HG03045 (cell line): ENCODE measurements around the gene ABHD12.
"Not testable (repeated sequence)": the region's sequence is repeated elsewhere in the genome, so short reads cannot be mapped to it uniquely, and the experiment has no call there.

Experiments
- ATAC-seq: cut with Tn5 transposase; IDR thresholded peaks from one replicate; pipeline ENCODE4 v1.9.1; 2021; ENCODE audit warnings: mild to moderate bottlenecking, moderate library complexity; ENCODE audit not compliant: unreplicated experiment

ABHD12 gene

DNA sequence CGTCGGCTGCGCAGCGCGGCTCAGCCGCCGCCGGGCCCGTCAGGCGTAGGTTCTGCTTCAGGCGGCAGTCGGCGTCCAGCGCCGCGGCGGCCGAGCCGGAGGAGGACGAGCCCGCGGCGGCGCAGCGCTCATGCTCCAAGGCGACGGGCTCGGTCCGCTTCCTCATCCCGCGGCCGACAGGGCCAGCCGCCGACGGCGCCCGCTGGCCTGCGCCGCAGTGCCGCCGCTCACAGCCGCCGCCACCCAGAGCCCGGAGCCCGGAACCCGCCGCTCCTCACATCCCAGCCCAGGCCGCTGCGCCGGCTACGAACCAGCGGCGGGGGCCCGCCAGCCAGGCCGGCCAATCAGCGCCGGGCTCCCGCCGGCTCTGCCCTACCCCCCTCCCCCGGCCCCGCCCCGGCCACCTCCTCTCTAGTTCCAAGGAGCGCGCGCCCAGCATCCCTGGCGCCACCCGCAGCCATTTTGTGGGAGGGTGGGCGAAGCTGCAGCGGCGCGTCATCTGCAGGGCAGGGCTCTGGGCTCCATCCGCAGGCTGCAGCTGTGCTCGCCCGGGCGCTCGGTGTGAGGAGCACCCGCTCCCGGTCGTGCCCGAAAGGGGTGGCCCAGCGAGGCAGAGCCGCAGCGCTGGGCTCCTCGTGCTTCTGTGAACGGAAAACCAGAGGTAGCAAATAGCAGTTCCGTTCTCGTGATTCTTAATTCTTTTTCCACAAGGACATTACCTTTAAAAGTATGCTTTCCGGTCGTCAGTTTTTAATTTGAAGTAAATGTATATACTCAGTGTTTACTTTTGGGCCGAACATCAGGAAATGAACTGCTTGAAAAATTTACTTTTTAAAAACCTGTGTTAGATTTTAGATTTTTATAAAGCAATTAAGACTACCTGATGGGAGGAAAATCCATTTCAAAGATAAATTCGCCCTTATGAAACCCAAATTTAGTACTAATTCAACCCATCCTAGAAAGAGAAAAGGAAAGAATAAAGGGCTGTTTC, at the start of gene ABHD12:
Gene ABHD12, minus strand, starts transcription at position 298 of the 991 bp plus-strand sequence. Its CDS starts 132 bp downstream, at position 166.
- peak; percentile 92 for ATAC-seq

DNA sequence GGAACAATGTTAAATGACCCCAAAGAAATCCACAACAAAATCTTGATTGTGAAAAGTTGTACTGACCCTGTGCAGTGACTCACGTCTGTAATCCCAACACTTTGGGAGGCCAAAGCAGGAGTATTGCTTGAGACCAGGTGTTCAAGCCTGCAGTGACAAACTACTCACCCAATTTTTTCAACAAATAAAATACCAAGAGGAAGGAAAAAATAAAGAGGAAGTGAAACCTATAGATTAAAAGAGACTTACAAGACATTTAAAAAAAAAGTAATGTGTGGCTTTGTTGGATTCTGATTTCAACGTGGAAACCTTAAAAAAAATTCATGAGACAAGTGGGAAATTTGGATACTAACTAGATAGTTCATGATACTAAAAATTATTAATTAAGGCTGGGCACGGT, 48.7 kb upstream of the ABHD12 start:
- no peak for ATAC-seq

DNA sequence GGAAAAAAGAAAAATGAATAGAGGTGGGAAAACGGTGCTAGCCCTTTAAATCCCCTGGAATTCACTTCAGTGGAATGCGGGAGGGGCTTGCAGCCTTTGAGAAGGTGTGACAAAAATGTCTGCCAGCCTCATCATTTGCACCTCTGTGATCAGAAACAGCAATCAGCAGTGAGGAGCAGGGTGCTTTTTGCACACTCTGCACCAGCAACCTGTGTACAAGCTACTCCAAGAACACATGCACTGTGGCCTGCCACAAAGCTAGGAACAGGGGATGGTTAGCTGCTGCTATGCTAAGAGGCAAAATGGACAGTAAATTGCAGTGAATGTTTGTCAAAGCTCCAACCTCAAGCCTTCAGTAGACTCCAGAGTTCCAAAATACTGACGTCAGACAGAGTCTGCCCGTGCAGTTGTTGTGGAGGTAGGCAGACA, 46.5 kb upstream of the ABHD12 start:
- no peak for ATAC-seq

DNA sequence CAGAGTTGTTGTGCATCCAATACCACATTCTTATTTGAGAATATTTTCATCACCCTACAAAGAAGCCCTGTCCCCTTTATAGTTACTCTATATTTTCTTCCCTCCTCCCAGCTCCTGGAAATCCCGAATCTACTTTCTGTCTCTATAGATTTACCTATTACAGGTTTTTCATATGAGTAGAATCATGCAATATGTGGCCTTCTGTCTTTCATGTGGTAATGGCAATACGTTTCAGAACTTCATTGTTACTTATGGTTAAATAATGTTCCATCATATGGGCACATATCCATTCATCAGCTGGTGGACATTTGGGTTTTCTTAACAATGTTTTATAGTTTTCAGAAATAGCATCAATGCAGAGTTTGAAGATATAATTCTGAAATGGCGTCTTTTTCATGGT, 33.9 kb upstream of the ABHD12 start:
- ATAC-seq: no peak

DNA sequence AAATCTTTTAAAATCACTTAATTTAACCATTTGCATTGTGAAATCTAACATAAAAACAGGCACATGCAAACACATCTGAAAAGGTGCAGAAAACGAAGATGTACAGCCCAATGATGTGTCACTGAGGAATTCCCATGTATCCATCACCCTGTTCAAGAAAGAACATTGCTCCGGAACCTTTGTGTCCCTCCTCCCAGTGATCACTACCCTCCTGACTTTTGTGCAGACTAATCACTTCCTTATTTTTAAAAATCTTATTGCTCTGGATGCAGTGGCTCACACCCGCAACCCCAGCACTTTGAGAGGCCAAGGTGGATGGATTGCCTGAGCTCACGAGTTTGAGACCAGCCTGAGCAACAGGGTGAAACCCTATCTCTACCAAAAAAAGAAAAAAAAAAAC, 31.4 kb upstream of the ABHD12 start:
- ATAC-seq: no peak

GRCh38 chr20:25421102-25421501, 30.5 kb upstream of the ABHD12 start:
- ATAC-seq: no peak

- no peak for ATAC-seq
Measured at GRCh38 chr20:25418776-25419175, 28.1 kb upstream of the ABHD12 start.

DNA sequence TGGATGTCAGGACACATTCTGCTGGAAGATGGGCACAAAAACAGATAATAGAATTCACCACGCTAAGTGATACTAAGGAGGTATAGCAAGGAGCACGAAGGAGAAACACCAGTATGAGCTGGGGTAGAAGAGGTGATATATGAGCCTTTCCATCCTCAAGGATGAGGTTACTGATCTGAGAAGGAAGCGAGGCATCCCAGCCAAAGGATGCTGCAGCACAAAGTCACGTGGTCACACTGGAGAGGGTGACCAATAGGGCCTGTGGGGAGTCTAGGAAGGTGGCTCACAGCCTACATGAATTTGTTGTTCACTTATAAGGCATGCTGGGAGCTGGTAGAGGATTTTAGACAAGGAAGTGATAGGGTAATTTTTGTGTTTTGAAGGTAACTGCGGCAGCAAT, 18.3 kb upstream of the ABHD12 start:
- ATAC-seq: no peak

- ATAC-seq: no peak
Measured at GRCh38 chr20:25408170-25408547, 17.5 kb upstream of the ABHD12 start.

DNA sequence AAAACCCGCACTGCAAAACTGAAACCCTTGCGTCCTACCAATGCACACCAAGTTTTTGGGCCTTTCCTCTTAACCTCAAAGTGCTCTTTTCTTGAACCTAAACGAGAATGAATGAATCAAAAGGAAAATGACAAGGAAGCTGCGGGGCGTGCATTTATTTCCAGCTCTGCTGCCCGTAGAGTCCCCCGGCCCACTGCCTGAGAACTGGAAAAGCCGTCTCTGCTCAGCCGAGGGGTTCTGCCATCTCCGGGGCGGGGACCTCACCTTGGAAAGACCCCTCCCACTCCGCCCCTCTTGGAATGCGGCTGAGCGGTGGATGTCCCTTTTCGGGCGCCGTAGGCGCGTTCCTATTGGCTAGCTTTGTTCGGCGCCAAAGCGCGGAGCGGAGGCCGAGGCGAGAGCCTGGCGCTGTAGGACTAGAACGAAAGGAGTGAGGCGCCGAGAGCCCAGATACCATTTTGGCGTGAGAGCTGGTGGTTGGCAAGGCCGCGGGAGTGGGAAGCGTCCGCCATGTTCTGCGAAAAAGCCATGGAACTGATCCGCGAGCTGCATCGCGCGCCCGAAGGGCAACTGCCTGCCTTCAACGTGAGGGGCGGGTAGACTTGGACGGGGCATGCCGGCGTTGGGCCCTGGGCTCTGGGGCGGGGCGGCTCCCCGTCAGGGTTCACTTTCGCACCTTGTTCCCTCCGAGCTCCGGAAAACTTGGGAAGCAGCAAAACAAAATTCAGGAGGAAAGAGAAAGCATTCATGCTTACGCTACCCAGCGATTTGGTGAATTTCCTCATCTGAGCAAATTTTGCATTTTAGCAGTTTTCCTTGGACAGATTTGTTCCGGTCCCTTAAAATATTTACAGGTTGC, 16.9 kb upstream of the ABHD12 start, which contains the start of gene GINS1:
Gene GINS1, plus strand, starts transcription at position 363 of the 859 bp plus-strand sequence. Its CDS starts 148 bp downstream, at position 511.
- peak; percentile 92 for ATAC-seq

GRCh38 chr20:25402583-25402982, 11.9 kb upstream of the ABHD12 start:
- ATAC-seq: no peak

DNA sequence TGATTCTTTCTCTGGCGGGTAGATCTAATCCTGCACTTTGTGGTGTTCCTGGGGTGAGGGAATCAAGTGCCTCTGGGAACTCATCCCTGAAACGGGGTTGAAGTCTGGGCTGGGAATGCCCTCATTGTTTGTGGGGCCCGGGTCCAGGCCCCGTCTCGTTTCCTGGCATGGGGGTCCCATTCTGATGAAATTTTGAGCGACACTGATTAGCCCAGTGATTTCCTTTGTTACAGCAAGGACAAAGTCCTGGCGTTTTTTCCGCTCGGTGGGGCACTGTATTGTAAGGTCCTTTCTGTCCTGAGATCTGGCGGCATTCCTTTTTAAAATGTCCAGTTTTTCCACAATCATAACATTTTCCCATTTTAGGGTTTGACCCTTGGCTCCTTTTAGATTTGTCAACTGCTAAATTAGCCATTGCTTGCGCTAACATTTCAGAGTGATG, 9.7 kb upstream of the ABHD12 start:
- ATAC-seq: not testable (repeated sequence)

- ATAC-seq: no peak
Measured at GRCh38 chr20:25399037-25399430, 8.4 kb upstream of the ABHD12 start.

GRCh38 chr20:25398376-25399036, 7.9 kb upstream of the ABHD12 start:
- no peak for ATAC-seq

DNA sequence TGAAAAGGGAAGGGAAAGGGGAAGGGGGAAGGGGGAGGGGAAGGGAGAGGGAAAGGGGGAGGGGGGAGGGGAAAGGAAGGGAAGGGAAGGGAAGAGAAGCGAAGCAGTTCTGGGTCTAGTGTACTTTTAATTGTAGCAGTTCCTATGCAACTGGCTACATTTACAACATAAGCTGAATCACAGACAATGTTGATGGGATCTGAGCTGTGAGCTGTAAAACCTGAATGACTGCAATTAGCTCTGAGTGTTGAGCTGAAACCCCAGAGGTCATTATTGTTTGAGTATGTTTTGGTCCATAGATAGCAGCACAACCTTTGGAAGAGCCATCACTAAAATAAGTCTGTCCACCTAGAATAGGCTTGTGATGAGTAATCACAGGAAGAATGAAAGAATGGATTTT, 7.2 kb upstream of the ABHD12 start:
- ATAC-seq: no peak

- no peak for ATAC-seq
Measured at GRCh38 chr20:25397096-25397495, 6.5 kb upstream of the ABHD12 start.

GRCh38 chr20:25394996-25395395, 4.4 kb upstream of the ABHD12 start:
- no peak for ATAC-seq

DNA sequence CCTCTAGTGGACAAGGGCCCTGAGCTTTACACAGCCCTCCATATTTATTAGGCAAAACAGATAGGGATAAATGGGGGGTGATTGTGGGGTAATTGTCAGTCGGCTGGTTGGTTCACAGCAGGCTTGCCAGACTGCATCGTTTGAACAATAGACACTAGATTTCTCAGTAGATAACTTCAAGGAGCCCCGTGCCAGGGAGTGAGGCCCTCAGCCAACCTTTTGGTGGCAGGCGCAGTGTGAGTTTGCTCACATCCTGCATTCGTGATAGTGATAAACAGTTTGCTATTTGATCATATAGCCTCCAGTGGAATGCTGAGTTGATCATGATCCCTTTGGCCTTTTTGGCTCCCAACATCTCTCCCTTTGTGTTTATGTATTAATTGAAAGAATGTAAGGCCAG, 3.6 kb upstream of the ABHD12 start:
- no peak for ATAC-seq

GRCh38 chr20:25389858-25390537, 637 bp downstream of the ABHD12 start:
- peak; percentile 35 for ATAC-seq

GRCh38 chr20:25389401-25389857, 1.2 kb downstream of the ABHD12 start:
- ATAC-seq: no peak
